Measurements from ENCODE around the gene SLC9A7.
"Not testable (repeated sequence)": the region's sequence is repeated elsewhere in the genome, so short reads cannot be mapped to it uniquely, and the experiment has no call there.

Gene SLC9A7

GRCh38 chrX:46758956-46759644 is at the start of gene SLC9A7:
SLC9A7 (minus strand) TSS chrX:46759118; CDS start chrX:46759029, 89 bp downstream.
- no peak for DNase-seq

DNA sequence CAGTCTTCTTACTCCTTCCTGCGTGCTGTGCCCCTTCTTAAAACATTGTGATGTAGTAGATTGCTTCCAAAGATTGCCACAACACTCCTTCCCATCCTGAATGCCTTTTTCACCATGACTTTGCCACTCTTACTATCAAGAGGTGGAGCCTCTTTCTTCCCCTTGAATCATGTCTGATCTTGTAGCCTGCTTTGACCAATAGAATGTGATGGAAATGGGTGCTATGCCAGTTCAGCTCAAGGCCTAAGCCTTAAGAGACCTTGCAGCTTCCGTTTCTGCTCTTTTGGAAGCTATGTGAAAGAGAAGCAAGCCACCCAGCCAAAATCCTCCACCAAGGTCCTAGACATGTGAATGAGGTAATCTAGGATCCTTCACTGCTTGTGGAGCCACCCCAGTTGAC is 46.4 kb upstream of the SLC9A7 start:
- DNase-seq = no peak

- no peak for DNase-seq
Measured at GRCh38 chrX:46803140-46803539, 44.2 kb upstream of the SLC9A7 start.

GRCh38 chrX:46796574-46797191 is 37.8 kb upstream of the SLC9A7 start:
- DNase-seq = no peak

DNA sequence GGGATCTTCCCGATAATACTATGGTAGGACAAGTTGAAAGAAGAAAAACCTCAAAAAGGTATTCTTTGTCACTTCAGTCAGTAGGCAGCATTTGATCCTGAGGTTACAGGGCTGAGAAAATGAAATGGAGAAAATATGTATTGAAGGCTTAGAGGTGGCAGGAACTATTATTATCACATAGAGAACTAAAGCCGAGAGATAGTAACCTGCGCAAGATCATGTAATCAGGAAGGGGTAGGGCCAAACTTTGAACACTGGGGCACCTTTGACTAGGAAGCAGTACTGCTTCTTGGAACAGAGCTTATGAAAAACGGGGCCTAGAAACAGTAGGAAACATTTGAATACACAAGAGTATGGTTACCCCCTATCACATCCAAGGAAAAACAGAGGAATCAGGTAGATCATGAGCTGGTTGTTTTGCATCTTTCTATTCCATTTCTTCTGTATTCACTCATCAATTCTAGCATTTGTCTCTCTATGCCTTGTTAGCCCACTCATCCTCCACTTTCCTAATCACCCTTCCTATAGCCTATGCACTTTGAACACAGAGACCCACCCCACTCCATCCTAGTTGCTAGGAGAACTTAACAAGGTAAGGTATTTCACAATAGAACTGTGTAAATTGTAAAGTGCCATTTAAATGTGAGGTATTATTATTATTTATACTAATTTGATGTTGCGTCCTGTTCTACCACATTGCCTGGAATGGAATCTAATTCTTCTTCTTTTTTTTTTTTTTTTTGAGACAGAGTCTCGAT is 34.6 kb upstream of the SLC9A7 start:
- no peak for DNase-seq

DNA sequence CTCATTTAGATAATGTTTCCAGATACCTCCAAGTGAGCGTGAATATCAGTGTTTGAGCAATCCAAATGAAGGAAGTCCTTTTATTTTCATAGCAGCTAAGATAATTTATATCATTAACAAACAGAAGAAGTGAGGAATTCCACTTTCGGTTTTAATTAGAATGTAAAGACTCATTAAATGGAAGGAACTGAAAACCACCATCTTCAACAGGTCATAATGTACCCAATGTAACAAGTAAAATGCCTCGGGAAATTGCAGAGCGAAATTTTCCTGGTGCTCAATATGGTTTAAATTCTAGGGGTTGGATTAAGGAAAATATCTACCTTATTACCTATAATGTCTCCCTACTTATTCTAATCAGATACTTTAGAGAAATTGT is 33.9 kb upstream of the SLC9A7 start:
- no peak for DNase-seq

DNA sequence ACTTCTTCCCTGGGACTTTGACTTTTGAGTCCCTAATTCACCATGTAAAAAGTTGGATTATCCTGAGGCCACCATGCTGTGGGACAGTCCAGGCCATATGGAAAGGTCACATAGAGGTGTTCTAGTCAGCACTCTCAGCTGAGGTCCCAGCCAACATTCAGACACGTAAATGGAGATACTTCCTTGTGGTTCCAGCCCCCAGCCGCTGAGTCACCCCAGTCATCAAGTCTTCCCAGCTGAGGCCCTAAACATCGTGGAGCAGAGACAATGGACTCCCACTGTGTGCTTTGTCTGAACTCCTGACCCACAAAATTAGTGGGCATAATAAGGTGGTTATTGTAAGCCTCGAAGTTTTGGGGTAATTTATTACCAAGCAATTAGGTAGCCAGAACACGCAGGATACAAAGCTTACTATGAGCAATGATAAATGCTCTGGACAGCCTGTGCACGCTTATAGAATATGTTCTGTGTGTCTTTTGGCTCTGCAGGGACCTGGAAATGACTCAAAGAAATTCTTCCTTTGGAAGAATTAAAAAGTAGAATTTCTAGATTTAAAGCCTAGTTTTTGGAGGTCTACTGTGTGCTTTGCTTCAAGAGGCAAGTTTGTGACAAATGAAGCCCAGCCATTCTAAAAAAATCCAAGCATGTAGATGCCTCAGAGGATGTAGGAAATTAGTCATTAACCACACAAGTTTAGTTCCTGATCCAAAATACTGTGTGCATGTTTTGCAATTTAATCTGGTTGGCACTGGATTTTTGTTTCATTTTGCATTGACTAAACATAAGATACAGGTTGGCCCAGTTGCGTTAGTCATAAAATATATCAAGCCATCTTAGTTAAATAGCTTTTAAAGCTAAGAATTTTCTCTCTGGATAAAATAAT is 33.2 kb upstream of the SLC9A7 start:
- DNase-seq = no peak

DNA sequence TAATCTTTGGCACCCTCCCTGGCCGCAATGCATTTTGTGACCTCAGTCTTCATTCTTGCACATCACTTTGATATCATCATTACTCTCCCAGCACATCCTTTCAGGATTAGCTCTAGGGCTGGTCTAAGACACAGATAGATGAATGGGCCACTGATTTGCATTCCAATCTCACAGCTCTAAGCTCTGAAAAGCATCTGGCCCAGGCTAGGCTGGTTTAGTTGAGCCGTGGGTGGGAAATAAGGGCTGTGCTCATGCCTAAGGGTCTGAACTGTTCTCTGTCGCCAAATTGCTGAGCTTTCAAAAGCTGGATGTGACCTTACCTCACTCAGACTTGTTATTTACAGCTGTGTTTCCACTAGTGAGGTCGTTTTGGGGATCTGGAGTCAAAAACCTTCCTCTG is 30.0 kb upstream of the SLC9A7 start:
- DNase-seq = no peak

DNA sequence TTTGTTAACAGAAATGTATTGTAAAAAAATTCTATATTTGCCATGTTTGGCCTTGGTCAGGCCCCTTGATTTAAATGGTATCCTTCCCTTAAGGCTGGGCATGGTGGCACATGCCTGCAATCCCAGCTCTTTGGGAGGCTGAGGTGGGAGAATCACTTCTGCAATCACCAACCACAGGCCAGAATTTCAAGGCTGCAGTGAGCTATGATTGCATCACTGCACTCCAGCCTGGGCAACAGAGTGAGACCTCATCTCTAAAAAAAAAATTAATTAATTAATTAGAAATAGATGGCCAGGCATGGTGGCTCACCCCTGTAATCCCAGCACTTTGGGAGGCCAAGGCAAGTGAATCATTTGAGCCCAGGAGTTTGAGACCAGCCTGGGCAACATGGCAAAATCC is 25.5 kb upstream of the SLC9A7 start:
- not testable (repeated sequence) for DNase-seq

DNA sequence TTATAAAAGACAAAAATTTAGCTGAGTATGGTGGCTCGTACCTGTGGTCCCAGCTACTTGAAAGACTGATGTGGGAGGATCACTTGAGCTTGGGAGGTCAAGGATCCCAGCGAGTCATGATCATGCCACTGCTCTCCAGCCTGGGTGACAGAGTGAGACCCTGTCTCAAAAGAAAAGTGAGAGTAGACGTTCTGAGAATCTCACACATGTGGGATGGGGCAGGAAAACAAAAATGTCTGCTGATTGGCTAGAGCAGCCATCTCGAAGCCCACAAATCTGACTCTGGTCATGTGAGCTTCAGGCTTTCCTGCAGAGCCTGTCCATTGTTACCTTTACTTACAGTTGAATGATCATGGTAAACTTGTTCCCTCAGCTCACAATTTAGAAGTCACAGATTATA is 23.1 kb upstream of the SLC9A7 start:
- no peak for DNase-seq

DNA sequence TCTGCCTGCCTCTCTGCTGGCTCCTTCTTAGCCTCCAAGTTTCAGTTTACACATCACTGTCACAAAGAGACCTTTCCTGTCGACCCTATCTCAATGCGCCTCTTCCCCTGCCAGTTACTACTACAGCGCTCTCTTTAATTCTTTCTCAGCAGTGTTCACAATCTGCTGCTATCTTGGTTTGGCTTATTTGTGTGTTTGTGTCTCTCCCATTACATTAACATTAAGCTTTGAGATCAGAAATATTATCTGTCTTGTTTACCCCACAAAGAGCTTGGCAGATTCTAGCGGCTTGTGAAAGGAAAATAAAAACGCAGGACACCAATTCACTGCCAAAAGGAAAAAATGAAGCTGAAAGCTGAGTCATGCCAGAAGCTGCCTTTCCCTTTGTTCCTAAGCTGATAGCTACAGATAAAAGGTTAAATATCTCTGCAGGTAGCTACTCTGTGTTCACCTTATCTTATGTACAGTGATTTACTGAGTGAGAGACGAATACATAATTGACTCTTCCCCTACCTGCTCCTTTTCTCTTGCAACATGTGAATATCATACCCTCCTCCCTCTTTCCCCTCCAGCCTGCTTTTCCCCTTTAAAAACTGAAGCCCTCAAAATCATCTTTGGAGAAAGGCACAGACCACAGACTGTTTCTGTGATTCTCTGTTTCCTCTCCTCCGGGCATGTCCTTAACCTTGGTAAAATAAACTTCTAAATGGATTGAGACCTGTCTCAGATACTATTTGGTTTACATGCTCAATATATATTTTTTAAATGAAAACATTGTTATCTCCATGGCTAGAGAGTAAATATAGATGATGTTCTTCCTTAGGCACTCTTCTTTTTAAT is 19.3 kb upstream of the SLC9A7 start:
- no peak for DNase-seq

- DNase-seq = no peak
Measured at GRCh38 chrX:46770817-46771163, 11.9 kb upstream of the SLC9A7 start.

DNA sequence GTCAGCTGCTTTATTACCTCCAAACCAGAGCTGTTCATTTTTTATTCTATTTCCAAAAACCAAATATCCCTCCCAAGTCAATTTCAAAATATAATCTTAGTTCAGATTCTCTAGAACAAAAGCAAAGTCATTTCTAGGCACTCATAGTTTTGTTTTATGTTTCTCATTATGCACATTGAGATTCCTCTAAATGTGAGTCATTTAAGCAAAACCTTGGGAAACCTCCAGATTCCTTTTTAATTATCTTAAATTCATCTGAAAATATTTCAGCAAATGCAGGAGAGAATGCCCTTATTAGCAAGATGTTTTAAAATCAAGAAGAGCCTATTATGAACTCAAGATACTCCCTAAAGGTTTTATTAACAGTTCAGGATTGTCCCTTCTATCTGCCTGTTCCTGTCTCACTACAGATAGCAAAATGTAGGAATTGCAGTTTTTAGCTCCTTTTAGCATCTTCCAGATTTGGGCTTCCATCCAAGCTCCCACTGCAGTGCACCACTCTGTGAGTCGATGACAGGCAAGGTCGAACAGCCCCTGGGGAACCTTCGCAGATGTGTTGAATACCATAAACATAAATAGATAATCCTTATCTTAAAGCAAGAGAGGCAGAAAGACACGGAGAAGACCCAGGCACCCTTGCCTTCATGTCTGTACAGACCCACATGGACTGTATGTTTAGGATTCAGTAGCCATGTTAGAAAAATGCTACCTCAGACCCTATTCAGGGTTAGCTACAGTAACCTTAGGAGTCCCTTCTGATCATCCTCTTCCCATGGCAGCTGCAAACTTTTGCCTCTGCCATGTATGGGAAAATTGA is 11.3 kb upstream of the SLC9A7 start:
- DNase-seq = no peak

DNA sequence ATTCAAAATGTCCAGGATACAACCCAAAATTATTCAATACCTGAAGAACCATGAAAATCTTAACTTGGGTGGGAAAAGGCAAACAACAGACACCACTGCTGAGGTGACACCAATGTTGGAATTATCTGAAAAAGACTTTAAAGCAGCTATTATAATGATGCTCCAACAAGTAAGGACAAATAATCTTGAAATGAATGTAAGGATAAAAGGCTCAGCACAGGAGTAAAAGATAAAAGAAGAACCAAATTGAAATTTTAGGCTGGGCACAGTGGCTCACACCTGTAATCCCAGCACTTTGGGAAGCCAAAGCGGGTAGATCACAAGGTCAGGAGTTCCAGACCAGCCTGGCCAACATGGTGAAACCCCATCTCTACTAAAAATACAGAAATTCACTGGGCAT is 4.0 kb upstream of the SLC9A7 start:
- no peak for DNase-seq

- DNase-seq = no peak
Measured at GRCh38 chrX:46759645-46759974, 692 bp upstream of the SLC9A7 start.

- no peak for DNase-seq
Measured at GRCh38 chrX:46758163-46758955, 559 bp downstream of the SLC9A7 start.

DNA sequence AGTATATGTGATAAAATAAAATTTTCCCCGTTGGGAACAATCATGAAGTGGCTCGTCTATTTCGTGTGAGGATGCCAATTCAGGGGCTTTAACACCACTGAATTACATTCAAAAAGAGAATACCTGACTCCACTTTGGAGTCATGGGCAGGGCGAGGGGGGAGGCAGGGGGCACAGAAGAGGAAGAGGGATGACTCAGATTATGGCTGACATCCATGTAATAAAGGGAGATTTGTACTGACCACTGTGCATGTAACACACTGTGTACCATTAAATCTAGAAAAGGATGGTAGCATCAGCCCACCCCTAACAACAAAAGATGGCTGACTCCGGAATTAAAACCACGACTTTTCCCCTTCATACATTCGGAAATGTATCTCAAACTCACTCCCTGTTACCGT is 1.3 kb downstream of the SLC9A7 start:
- no peak for DNase-seq

- DNase-seq = no peak
Measured at GRCh38 chrX:46757052-46757451, 1.9 kb downstream of the SLC9A7 start.

DNA sequence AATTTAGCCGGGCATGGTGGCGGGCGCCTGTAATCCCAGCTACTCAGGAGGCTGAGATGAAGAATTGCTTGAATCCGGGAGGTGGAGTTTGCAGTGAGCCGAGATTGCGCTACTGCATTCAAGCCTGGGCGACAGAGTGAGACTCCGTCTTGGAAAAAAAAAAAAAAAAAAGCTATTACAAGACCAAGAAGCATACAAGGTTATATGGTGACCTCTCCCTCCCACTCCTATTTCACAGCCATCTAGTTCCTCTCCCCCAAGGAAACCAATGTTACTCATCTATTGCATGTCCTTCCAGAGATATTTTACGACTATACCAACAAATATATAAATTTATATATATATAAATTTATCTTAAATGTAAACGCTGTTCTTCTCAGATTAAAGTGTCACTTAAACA is 3.2 kb downstream of the SLC9A7 start:
- no peak for DNase-seq

- DNase-seq = no peak
Measured at GRCh38 chrX:46754586-46755061, 4.3 kb downstream of the SLC9A7 start.

DNA sequence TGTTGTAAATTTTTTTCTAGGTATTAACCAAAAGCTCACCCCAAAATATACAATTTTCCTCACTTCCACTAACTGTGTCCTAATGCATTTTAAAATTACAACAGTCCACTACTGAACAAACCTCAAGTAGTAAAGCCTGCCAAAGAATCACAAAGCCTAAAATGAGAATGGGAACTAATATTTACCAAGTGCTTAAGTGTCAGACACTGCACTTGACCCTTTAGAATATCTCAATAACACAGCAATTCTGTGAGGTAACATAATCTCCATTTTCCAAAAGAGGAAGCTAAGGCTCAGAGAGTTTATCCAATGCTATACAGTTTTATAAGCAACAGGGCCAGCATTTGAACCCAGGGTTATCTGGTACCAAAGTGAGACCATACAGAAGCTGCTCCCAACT is 4.9 kb downstream of the SLC9A7 start:
- DNase-seq = no peak
